NCI-H2029 (cell line): ENCODE data around the gene STK16.
A peak's percentile ranks its signal among the peaks of the same experiment; 100 is the strongest.
"Not testable (repeated sequence)": the region's sequence is repeated elsewhere in the genome, so short reads cannot be mapped to it uniquely, and the experiment has no call there.

Experiments
- DNase-seq: peaks from one replicate; lab custom pipeline; 2025; lab: John Stamatoyannopoulos, UW

STK16 gene

GRCh38 chr2:219271021-219271420 is 25.7 kb downstream of the STK16 start:
- DNase-seq, result no peak

GRCh38 chr2:219272356-219272755 is 27.1 kb downstream of the STK16 start:
- DNase-seq, result no peak

GRCh38 chr2:219272995-219273394 is 27.7 kb downstream of the STK16 start:
- no peak for DNase-seq

GRCh38 chr2:219273937-219274336 is 28.7 kb downstream of the STK16 start:
- no peak for DNase-seq

GRCh38 chr2:219274361-219274921 is 29.2 kb downstream of the STK16 start:
- no peak for DNase-seq

GRCh38 chr2:219277703-219278654 is 32.7 kb downstream of the STK16 start:
- peak; percentile 50 for DNase-seq

- no peak for DNase-seq
Observed at GRCh38 chr2:219278655-219279150, 33.4 kb downstream of the STK16 start.

GRCh38 chr2:219279151-219279915 is 34.1 kb downstream of the STK16 start, which contains the start of gene DNAJB2:
TSS of gene DNAJB2 (plus strand) at chr2:219279366. CDS start at chr2:219279834, 468 bp downstream.
- peak; percentile 94 for DNase-seq

- no peak for DNase-seq
Observed at GRCh38 chr2:219279916-219280516, 34.7 kb downstream of the STK16 start.

GRCh38 chr2:219280651-219281050 is 35.4 kb downstream of the STK16 start:
- no peak for DNase-seq

GRCh38 chr2:219281588-219281987 is 36.3 kb downstream of the STK16 start:
- DNase-seq, result no peak

- DNase-seq, result no peak
Observed at GRCh38 chr2:219282375-219282774, 37.1 kb downstream of the STK16 start.

- DNase-seq, result no peak
Observed at GRCh38 chr2:219282943-219283581, 37.8 kb downstream of the STK16 start.

GRCh38 chr2:219284501-219285372 is 39.5 kb downstream of the STK16 start:
- no peak for DNase-seq

GRCh38 chr2:219285373-219285735 is 40.1 kb downstream of the STK16 start:
- no peak for DNase-seq

- DNase-seq, result no peak
Observed at GRCh38 chr2:219285894-219286425, 40.7 kb downstream of the STK16 start.

GRCh38 chr2:219286436-219287115 is 41.3 kb downstream of the STK16 start:
- DNase-seq, result no peak

- DNase-seq, result not testable (repeated sequence)
Observed at GRCh38 chr2:219287116-219287440, 41.8 kb downstream of the STK16 start.

- no peak for DNase-seq
Observed at GRCh38 chr2:219287580-219288265, 42.4 kb downstream of the STK16 start.
